Rectal smooth muscle tissue (tissue), 1 donor: Measurements from ENCODE around the gene TRUB2.

Experiments
- H3K27ac ChIP-seq: one replicate; pipeline ENCODE4 v1.7.0; 2013; ENCODE audit warnings: low read depth, low read length, inconsistent platforms
- H3K27me3 ChIP-seq: one replicate; pipeline ENCODE4 v1.7.0; 2013; ENCODE audit warnings: low read length; ENCODE audit not compliant: control insufficient read depth, insufficient read depth
- H3K36me3 ChIP-seq: one replicate; pipeline ENCODE4 v1.7.0; 2013; ENCODE audit warnings: low read length; ENCODE audit not compliant: control insufficient read depth, insufficient read depth
- H3K4me1 ChIP-seq: one replicate; pipeline ENCODE4 v1.7.0; 2013; ENCODE audit warnings: low read length; ENCODE audit not compliant: control insufficient read depth, insufficient read depth
- H3K4me3 ChIP-seq: one replicate; pipeline ENCODE4 v1.7.0; 2013; ENCODE audit warnings: low read length
- H3K9ac ChIP-seq: one replicate; pipeline ENCODE4 v1.7.0; 2013; ENCODE audit warnings: low read length

The TRUB2 gene

GRCh38 chr9:128266868-128267590, 55.2 kb downstream of the TRUB2 start:
- H3K27ac ChIP-seq = no peak overlapping the region
- H3K9ac ChIP-seq = no peak overlapping the region
- no peaks in the 10 kb centered on the region for H3K27me3 ChIP-seq
- H3K36me3 ChIP-seq = peaks cover 36% of the 10 kb centered on the region
- no peak overlapping the region for H3K4me3 ChIP-seq
- no peaks in the 10 kb centered on the region for H3K4me1 ChIP-seq

DNA sequence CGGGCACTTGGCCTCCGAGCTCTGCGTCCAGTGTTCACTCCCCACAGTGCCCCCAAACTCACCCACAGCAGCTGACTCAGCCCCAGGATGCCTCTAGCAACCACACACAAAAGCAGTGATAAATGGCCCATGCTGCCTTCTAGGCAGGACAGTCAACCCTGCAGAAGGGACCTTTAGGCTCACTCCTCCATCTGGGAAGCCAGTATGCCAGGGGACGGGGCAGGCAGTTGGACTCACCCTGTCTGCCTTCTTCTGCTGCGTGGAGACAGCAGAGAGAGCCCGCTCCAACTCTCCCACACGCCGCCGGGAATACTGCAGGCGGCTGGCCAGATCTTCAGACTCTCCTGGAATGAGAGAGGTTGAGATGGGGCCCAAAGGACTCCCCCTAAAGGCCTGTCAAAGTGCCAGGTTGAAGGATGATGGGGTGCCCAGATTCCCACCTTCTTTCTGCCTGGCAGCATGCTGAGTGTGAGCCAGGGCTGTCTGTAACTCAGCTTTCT, 56.8 kb downstream of the TRUB2 start:
- no peak overlapping the region for H3K4me3 ChIP-seq
- peaks cover 40% of the 10 kb centered on the region for H3K36me3 ChIP-seq
- no peak overlapping the region for H3K27ac ChIP-seq
- no peak overlapping the region for H3K9ac ChIP-seq
- no peaks in the 10 kb centered on the region for H3K27me3 ChIP-seq
- no peaks in the 10 kb centered on the region for H3K4me1 ChIP-seq

- no peaks in the 10 kb centered on the region for H3K27me3 ChIP-seq
- H3K4me3 ChIP-seq = no peak overlapping the region
- H3K36me3 ChIP-seq = peaks cover 57% of the 10 kb centered on the region
- H3K4me1 ChIP-seq = no peaks in the 10 kb centered on the region
- H3K27ac ChIP-seq = no peak overlapping the region
- H3K9ac ChIP-seq = no peak overlapping the region
Observed at GRCh38 chr9:128262687-128263086, 59.6 kb downstream of the TRUB2 start.

DNA sequence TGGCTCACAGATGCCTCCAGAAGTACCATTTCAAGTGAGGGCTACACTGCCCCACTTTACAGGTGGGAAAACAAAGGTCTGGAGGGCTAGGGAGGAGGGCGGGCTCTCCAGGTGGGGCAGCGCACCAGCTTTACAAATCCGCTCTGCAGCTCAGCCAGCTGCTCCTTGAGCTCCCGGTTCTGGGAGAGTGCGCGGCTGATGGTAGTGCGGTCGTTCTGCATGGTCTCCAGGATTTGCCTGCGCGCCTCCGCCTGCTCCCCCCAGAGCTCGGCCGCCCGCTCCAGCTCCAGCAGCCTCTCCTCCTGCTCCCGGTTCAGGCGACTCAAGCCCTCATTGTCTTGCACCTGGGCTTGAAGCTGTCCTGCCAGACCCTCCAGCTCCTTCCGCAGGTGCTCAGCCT, 61.9 kb downstream of the TRUB2 start:
- Histone ChIP-seq H3K4me3 (no peak overlapping the region), H3K27ac (no peak overlapping the region), H3K27me3 (no peaks in the 10 kb centered on the region), H3K9ac (no peak overlapping the region), H3K36me3 (peaks cover 48% of the 10 kb centered on the region), H3K4me1 (no peaks in the 10 kb centered on the region)

GRCh38 chr9:128259156-128259555, 63.1 kb downstream of the TRUB2 start:
- Histone ChIP-seq H3K27ac (no peak overlapping the region), H3K27me3 (no peaks in the 10 kb centered on the region), H3K36me3 (peaks cover 48% of the 10 kb centered on the region), H3K9ac (no peak overlapping the region), H3K4me1 (no peaks in the 10 kb centered on the region), H3K4me3 (no peak overlapping the region)

- H3K27ac ChIP-seq = no peak overlapping the region
- no peak overlapping the region for H3K4me3 ChIP-seq
- peaks cover 48% of the 10 kb centered on the region for H3K36me3 ChIP-seq
- H3K4me1 ChIP-seq = no peaks in the 10 kb centered on the region
- H3K27me3 ChIP-seq = no peaks in the 10 kb centered on the region
- no peak overlapping the region for H3K9ac ChIP-seq
Observed at GRCh38 chr9:128258326-128258725, 63.9 kb downstream of the TRUB2 start.

DNA sequence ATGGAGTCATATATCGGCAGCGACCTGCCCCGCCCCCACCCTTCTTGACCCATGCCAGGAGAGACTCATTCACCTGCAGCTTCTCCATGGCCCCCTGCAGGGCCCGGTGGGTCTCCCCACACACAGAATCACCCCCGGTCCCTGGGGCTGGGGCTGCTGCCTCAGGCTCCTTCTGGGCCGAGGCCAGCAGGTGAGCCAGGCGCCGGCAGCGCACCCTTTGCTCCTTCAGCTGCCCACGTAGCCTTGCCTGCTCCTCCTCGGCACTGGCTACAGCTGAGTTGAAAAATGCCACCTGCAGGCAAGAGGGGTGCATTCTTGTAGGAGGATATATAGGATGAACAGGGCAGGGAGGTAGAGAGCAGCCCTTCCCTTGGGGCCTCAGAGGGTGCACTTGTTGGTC, 64.3 kb downstream of the TRUB2 start:
- no peaks in the 10 kb centered on the region for H3K27me3 ChIP-seq
- no peak overlapping the region for H3K27ac ChIP-seq
- H3K4me1 ChIP-seq = no peaks in the 10 kb centered on the region
- no peak overlapping the region for H3K9ac ChIP-seq
- no peak overlapping the region for H3K4me3 ChIP-seq
- H3K36me3 ChIP-seq = peaks cover 45% of the 10 kb centered on the region

- no peaks in the 10 kb centered on the region for H3K4me1 ChIP-seq
- no peaks in the 10 kb centered on the region for H3K27me3 ChIP-seq
- no peak overlapping the region for H3K4me3 ChIP-seq
- H3K27ac ChIP-seq = no peak overlapping the region
- peaks cover 40% of the 10 kb centered on the region for H3K36me3 ChIP-seq
- H3K9ac ChIP-seq = no peak overlapping the region
Observed at GRCh38 chr9:128257086-128257825, 65.0 kb downstream of the TRUB2 start.
